SU-DHL-6 (cell line): Measurements from ENCODE around the gene PSPH.

Experiments used
- H2AFZ ChIP-seq: fragments of 200-600 bp; sonication (generic); 2 replicates; pipeline ENCODE4 v1.6.1; 2014; ENCODE audit warnings: low read depth, mild to moderate bottlenecking, moderate library complexity, mixed read lengths, antibody characterized with exemption, low read length; ENCODE audit not compliant: severe bottlenecking
- H3F3A ChIP-seq: fragments of 200-600 bp; shearing (Covaris generic); 2 replicates; pipeline ENCODE4 v1.6.0; 2016; ENCODE audit warnings: antibody characterized with exemption, mild to moderate bottlenecking; ENCODE audit not compliant: insufficient read depth
- H3K27ac ChIP-seq: fragments of 200-600 bp; sonication (generic); 2 replicates; pipeline ENCODE4 v1.5.1; 2016; ENCODE audit warnings: low read depth, mild to moderate bottlenecking, low read length, moderate library complexity, mixed read lengths
- H3K27me3 ChIP-seq: fragments of 200-600 bp; sonication (generic), shearing (Covaris generic); 2 replicates; pipeline ENCODE4 v1.6.0; 2014; ENCODE audit warnings: mild to moderate bottlenecking, low read length
- H3K36me3 ChIP-seq: fragments of 200-600 bp; sonication (generic); 2 replicates; pipeline ENCODE4 v1.6.1; 2014; ENCODE audit warnings: mild to moderate bottlenecking, low read length, mixed read lengths
- H3K4me2 ChIP-seq: fragments of 300-600, 200-600 bp; shearing (Covaris generic), sonication (generic); 2 replicates; pipeline ENCODE4 v1.6.0; 2014; ENCODE audit warnings: low read length, low read depth, mild to moderate bottlenecking; ENCODE audit not compliant: poor library complexity, severe bottlenecking
- H3K4me3 ChIP-seq: fragments of 200-600 bp; sonication (generic); 2 replicates; pipeline ENCODE4 v1.5.1; 2014; ENCODE audit warnings: antibody characterized with exemption, low read length, mild to moderate bottlenecking, mixed read lengths; ENCODE audit not compliant: insufficient read depth, poor library complexity, severe bottlenecking
- H3K79me2 ChIP-seq: fragments of 200-600 bp; sonication (generic); 2 replicates; pipeline ENCODE4 v1.6.1; 2014; ENCODE audit warnings: mild to moderate bottlenecking, low read length, moderate library complexity; ENCODE audit not compliant: insufficient read depth
- H3K9ac ChIP-seq: fragments of 200-600 bp; sonication (generic); 2 replicates; pipeline ENCODE4 v1.7.0; 2014; ENCODE audit warnings: mild to moderate bottlenecking, low read length
- H3K9me2 ChIP-seq: fragments of 200-600 bp; sonication (generic); replicated peaks from 2 replicates; pipeline ENCODE4 v1.6.1; 2014; ENCODE audit warnings: low read length; ENCODE audit not compliant: insufficient read depth
- H3K9me3 ChIP-seq: fragments of 200-600 bp; sonication (generic); 2 replicates; pipeline ENCODE4 v1.6.1; 2014; ENCODE audit warnings: low read length, mixed read lengths; ENCODE audit not compliant: insufficient read depth
- H4K20me1 ChIP-seq: fragments of 200-600 bp; sonication (generic); 2 replicates; pipeline ENCODE4 v1.6.1; 2014; ENCODE audit warnings: low read depth, mild to moderate bottlenecking, antibody characterized with exemption, low read length, moderate library complexity, mixed read lengths
- CTCF ChIP-seq: fragments of 200-600 bp; sonication (generic); IDR thresholded peaks from one replicate; pipeline ENCODE4 v1.5.1; 2017; ENCODE audit warnings: antibody characterized with exemption, mild to moderate bottlenecking, low read length, moderate library complexity; ENCODE audit not compliant: insufficient read depth, poor library complexity, severe bottlenecking
- EZH2phosphoT487 ChIP-seq: fragments of 200-600 bp; sonication (generic), shearing (Covaris generic); conservative IDR thresholded peaks from 2 replicates; pipeline ENCODE4 v1.6.1; 2018; ENCODE audit warnings: mild to moderate bottlenecking, antibody characterized with exemption, low read length, moderate library complexity, mixed read lengths

The PSPH gene

GRCh38 chr7:55963584-55964168 lies 87.6 kb downstream of the PSPH start:
- Histone ChIP-seq H3K27me3 (no peaks in the 10 kb centered on the region), H3K9me3 (no peaks in the 10 kb centered on the region), H3K27ac (0 out of 2 replicates have a peak overlapping the region, but pooled peaks have one; percentile 31), H3K79me2 (no peaks in the 10 kb centered on the region), H3K9ac (peak overlapping the region; percentile 88), H3K9me2 (no peaks in the 10 kb centered on the region), H3K4me2 (peak overlapping the region; percentile 72), H3K36me3 (no peaks in the 10 kb centered on the region), H3F3A (peaks cover 15% of the 10 kb centered on the region), H2AFZ (peak overlapping the region; percentile 97), H3K4me3 (peak overlapping the region; percentile 62), H4K20me1 (no peaks in the 10 kb centered on the region)
- no peak for TF ChIP-seq CTCF
- TF ChIP-seq EZH2phosphoT487 = no peak

- TF ChIP-seq CTCF (no peak), EZH2phosphoT487 (no peak)
- H4K20me1 ChIP-seq = no peaks in the 10 kb centered on the region
- no peak overlapping the region for H3K4me3 ChIP-seq
- H3K79me2 ChIP-seq = no peaks in the 10 kb centered on the region
- H3F3A ChIP-seq = peaks cover 13% of the 10 kb centered on the region
- H3K4me2 ChIP-seq = no peak overlapping the region
- no peaks in the 10 kb centered on the region for H3K9me3 ChIP-seq
- H3K9me2 ChIP-seq = no peaks in the 10 kb centered on the region
- H3K36me3 ChIP-seq = no peaks in the 10 kb centered on the region
- H3K27me3 ChIP-seq = no peaks in the 10 kb centered on the region
- no peak overlapping the region for H3K27ac ChIP-seq
- no peak overlapping the region for H3K9ac ChIP-seq
- H2AFZ ChIP-seq = no peak overlapping the region
Measured at GRCh38 chr7:55962014-55962413, 89.2 kb downstream of the PSPH start.
